Activated B cell treated with CpG ODN at 0.5 μM for 24 hours (primary cell): ENCODE data around the gene GLUD2. TPM values are rescaled to one million over a fixed set of nuclear protein-coding genes. Genes with fewer than 3 reads are reported as not detected.

ENCODE experiments used
- ATAC-seq: fragments of 200-7000 bp; cut with Tn5 transposase; one replicate; pipeline ENCODE4 v1.10.0; 2021; ENCODE audit warnings: low read depth, mild to moderate bottlenecking, moderate library complexity
- CTCF ChIA-PET: fragments of 350-600 bp; sonication (Branson Sonifier 250); formaldehyde crosslinking; loops from one replicate; lab custom pipeline; 2021; ENCODE audit warnings: antibody characterized with exemption; lab: Charles Lee
- POLR2A ChIA-PET: fragments of 350-600 bp; sonication (Branson Sonifier 250); formaldehyde crosslinking; loops from one replicate; lab custom pipeline; 2021; ENCODE audit warnings: antibody characterized with exemption; lab: Charles Lee
- DNase-seq: peaks from one replicate; pipeline ENCODE4 v3.0.0; 2022
- H3K27ac Mint-ChIP-seq: one replicate; pipeline ENCODE4 v1.8.0; 2020; ENCODE audit warnings: mixed read lengths
- H3K27me3 Mint-ChIP-seq: one replicate; pipeline ENCODE4 v1.8.0; 2021; ENCODE audit warnings: mixed read lengths
- H3K36me3 Mint-ChIP-seq: one replicate; pipeline ENCODE4 v1.8.0; 2021; ENCODE audit warnings: low read depth, mixed read lengths
- H3K4me1 Mint-ChIP-seq: one replicate; pipeline ENCODE4 v1.8.0; 2021; ENCODE audit warnings: mixed read lengths
- H3K4me3 Mint-ChIP-seq: one replicate; pipeline ENCODE4 v1.8.0; 2020; ENCODE audit warnings: mild to moderate bottlenecking, mixed read lengths
- H3K9me3 Mint-ChIP-seq: one replicate; pipeline ENCODE4 v1.8.0; 2020; ENCODE audit warnings: mixed read lengths
- intact Hi-C: fragments of 100-400 bp; cut with micrococcal nuclease; formaldehyde crosslinking; loops from one replicate; pipeline ENCODE4 v1.15.1; 2024
- total RNA-seq: library from RNA; stranded (reverse); gene quantifications from 2 replicates; pipeline ENCODE4 v1.2.3, GENCODE V29; 2022
- TF ChIP-seq, protein P1 (sequence below): fragments of 200-600 bp; IDR thresholded peaks from one replicate; pipeline ENCODE4 v1.8.0; 2022; ENCODE audit warnings: antibody characterized with exemption, mild to moderate bottlenecking

GLUD2 gene
- total RNA-seq, 1 donor from 2014 or later = not detected

DNA sequence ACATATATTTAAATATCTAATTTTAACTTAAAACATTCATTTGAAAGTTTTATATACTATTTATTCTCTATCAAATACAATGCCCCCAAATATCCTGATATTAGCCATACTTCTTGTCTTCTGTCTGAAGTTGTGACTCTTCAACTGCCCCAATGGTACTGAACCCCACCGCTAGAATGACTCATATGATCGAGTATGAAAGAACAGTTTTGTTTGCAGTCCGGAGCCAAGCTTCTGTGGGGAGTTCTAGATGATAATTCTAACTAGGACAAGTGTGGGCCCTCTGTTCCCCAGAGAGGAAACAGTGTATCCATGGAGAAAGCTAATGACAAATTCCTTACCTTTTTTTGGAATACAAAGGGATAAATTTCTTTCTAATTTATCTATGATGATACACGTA lies 37.2 kb upstream of the GLUD2 start:
- Mint-ChIP-seq H3K27ac (no peak overlapping the region), H3K9me3 (peaks cover 2% of the 10 kb centered on the region), H3K27me3 (peaks cover 2% of the 10 kb centered on the region), H3K4me1 (no peaks in the 10 kb centered on the region), H3K36me3 (no peaks in the 10 kb centered on the region), H3K4me3 (no peak overlapping the region)
- ATAC-seq (no peak), DNase-seq (no peak)
- POLR2A ChIA-PET = no interaction called here
- TF ChIP-seq, protein P1, sequence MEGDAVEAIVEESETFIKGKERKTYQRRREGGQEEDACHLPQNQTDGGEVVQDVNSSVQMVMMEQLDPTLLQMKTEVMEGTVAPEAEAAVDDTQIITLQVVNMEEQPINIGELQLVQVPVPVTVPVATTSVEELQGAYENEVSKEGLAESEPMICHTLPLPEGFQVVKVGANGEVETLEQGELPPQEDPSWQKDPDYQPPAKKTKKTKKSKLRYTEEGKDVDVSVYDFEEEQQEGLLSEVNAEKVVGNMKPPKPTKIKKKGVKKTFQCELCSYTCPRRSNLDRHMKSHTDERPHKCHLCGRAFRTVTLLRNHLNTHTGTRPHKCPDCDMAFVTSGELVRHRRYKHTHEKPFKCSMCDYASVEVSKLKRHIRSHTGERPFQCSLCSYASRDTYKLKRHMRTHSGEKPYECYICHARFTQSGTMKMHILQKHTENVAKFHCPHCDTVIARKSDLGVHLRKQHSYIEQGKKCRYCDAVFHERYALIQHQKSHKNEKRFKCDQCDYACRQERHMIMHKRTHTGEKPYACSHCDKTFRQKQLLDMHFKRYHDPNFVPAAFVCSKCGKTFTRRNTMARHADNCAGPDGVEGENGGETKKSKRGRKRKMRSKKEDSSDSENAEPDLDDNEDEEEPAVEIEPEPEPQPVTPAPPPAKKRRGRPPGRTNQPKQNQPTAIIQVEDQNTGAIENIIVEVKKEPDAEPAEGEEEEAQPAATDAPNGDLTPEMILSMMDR = no peak
- CTCF ChIA-PET = no interaction called here
- intact Hi-C loops = no loop called here

DNA sequence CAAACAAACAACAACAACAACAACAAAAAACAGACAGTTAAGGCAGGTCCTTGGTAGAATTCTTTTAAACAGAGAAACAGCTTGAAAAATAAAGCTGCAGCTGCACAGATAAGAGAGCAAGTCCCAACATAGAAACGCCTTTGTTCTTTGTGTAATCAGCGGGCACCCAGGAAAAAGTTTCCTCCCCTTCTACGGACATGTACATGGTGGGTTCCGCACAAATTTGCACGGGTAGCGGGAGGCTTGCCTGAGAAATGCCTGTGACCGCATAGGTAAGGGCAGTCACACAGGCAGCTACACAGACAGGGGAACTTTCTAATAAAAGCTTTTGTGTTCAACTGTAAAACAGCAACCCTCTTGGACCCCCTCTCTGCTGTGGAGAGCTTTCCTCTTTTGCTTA lies 36.2 kb upstream of the GLUD2 start:
- Mint-ChIP-seq H3K27ac (no peak overlapping the region), H3K9me3 (no peaks in the 10 kb centered on the region), H3K36me3 (no peaks in the 10 kb centered on the region), H3K4me3 (no peak overlapping the region), H3K4me1 (no peaks in the 10 kb centered on the region), H3K27me3 (no peaks in the 10 kb centered on the region)
- ATAC-seq = no peak
- TF ChIP-seq, protein P1 = no peak
- intact Hi-C loops = no loop called here
- ChIA-PET CTCF (no interaction called here), POLR2A (no interaction called here)
- DNase-seq = no peak

DNA sequence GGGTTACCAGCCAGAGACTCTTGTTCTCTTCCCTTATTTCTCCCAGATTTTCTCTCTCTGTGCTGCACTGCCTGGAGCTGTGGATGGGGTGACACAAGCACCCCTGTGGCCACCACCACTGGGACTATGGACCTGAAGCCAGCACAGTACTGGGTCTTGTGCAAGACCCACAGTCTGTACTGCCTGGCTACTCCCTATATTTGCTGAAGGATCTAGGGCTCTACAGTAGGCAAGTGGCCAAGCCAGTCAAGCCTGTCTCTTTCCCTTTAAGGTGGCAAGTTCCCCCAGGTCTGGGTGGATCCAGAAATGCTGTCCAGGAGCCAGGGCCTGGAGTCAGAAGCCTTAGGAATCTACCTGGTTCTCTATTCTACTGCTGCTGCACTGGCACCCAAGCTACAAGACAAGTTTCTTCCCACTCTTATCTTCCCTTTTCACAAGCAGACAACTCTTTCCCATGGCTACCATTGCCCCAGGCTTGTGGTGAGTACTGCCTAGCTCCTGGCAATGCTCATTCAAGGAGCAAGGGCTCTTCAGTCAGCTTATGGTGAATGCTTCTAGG lies 33.4 kb upstream of the GLUD2 start:
- TF ChIP-seq, protein P1 = no peak
- no peak overlapping the region for H3K27ac Mint-ChIP-seq

DNA sequence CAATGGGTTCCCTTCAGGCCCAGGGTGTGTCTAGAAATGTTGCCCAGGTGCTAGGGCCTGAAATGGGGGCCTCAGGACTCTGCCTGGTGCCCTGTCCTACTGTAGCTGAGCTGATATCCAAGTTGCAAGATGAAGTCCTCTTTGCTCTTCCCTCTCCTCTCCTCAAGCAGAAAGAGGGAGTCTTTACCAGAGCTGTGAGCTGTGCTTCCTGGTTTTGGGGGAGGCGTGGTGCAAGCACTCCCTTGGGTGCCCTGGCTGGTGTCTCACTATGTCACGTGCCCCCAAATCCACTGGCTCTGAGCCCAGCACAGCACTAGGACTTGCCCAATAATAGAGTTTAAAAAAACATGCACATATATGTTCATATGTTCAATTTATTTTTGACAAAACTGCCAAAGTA lies 32.6 kb upstream of the GLUD2 start:
- ATAC-seq (no peak), DNase-seq (no peak)
- H3K27ac Mint-ChIP-seq = no peak overlapping the region
- TF ChIP-seq, protein P1 = no peak
- POLR2A ChIA-PET = no interaction called here
- CTCF ChIA-PET = no interaction called here
- no peak overlapping the region for H3K4me3 Mint-ChIP-seq
- H3K36me3 Mint-ChIP-seq = no peaks in the 10 kb centered on the region
- no peaks in the 10 kb centered on the region for H3K9me3 Mint-ChIP-seq
- intact Hi-C loops = no loop called here
- H3K27me3 Mint-ChIP-seq = no peaks in the 10 kb centered on the region
- H3K4me1 Mint-ChIP-seq = no peaks in the 10 kb centered on the region

More for the DNA sequence above, 33.4 kb upstream of the GLUD2 start:
- no peaks in the 10 kb centered on the region for H3K9me3 Mint-ChIP-seq
- H3K4me1 Mint-ChIP-seq = no peaks in the 10 kb centered on the region
- no peak for ATAC-seq
- intact Hi-C loops = no loop called here
- ChIA-PET CTCF (no interaction called here), POLR2A (no interaction called here)
- DNase-seq = no peak
- H3K27me3 Mint-ChIP-seq = no peaks in the 10 kb centered on the region
- H3K4me3 Mint-ChIP-seq = no peak overlapping the region
- H3K36me3 Mint-ChIP-seq = no peaks in the 10 kb centered on the region

DNA sequence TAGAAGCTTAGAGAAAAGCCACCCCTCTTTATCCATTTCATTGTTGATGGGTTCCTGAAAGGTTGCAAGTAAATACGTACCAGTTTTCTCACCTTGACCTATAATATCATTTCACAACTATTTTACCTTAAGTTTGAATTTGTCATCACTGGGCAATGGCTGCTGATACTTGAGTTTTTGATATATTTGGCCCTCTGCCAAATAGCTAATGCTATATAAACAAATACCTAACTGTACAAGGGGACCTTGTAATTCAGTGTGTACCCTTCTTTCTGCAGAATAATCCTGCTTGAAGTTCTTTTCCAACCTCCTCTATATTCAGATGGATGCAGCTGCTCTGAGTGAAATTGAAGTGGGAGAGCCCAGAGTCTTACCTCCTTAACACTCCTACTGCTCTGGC lies 19.0 kb upstream of the GLUD2 start:
- no peaks in the 10 kb centered on the region for H3K36me3 Mint-ChIP-seq
- POLR2A ChIA-PET = no interaction called here
- no peak overlapping the region for H3K27ac Mint-ChIP-seq
- no peaks in the 10 kb centered on the region for H3K4me1 Mint-ChIP-seq
- CTCF ChIA-PET = no interaction called here
- H3K9me3 Mint-ChIP-seq = no peaks in the 10 kb centered on the region
- peaks cover 6% of the 10 kb centered on the region for H3K27me3 Mint-ChIP-seq
- ATAC-seq (no peak), DNase-seq (no peak)
- no peak overlapping the region for H3K4me3 Mint-ChIP-seq
- TF ChIP-seq, protein P1 = no peak
- intact Hi-C loops = no loop called here
